HL-60 (cell line): ENCODE data around the gene TADA2B.
"Not testable (repeated sequence)": the region's sequence is repeated elsewhere in the genome, so short reads cannot be mapped to it uniquely, and the experiment has no call there.

Experiments used
- DNase-seq, 2 experiments: peaks; one replicate each; pipeline ENCODE4 v3.0.0-alpha.2; 2010 to 2020; ENCODE audit warnings: low read depth in 1 of 2, low spot score in 1 of 2
- H3K27ac ChIP-seq: fragments of 250-450 bp; sonication (Bioruptor Pico); replicated peaks from 2 replicates; pipeline ENCODE4 v1.5.1; 2020; ENCODE audit warnings: mild to moderate bottlenecking, moderate library complexity
- H3K27me3 ChIP-seq: fragments of 250-450 bp; sonication (Bioruptor Pico); 2 replicates; pipeline ENCODE4 v1.5.1; 2021; ENCODE audit warnings: mild to moderate bottlenecking, moderate library complexity; ENCODE audit not compliant: insufficient read depth, poor library complexity, severe bottlenecking
- H3K4me3 ChIP-seq: replicated peaks from 2 replicates; pipeline ENCODE4 v1.5.1; 2011; ENCODE audit warnings: mild to moderate bottlenecking, control low read depth, low read length; ENCODE audit not compliant: insufficient read depth
- GABPA ChIP-seq: IDR thresholded peaks from 2 replicates; pipeline ENCODE4 v1.6.1; 2012; ENCODE audit warnings: low read depth
- POLR2AphosphoS5 ChIP-seq: IDR thresholded peaks from 2 replicates; pipeline ENCODE4 v1.6.1; 2012; ENCODE audit warnings: low read depth
- SPI1 ChIP-seq: IDR thresholded peaks from 2 replicates; pipeline ENCODE4 v1.6.1; 2012; ENCODE audit warnings: low read depth, mild to moderate bottlenecking, borderline replicate concordance
- TF ChIP-seq, protein P1 (sequence below): IDR thresholded peaks from 2 replicates; pipeline ENCODE4 v1.6.1; 2012; ENCODE audit warnings: low read depth; ENCODE audit not compliant: insufficient replicate concordance
- TF ChIP-seq, protein P2 (sequence below): IDR thresholded peaks from one replicate; pipeline ENCODE4 v1.5.1; 2011; ENCODE audit warnings: low read length, control low read depth, inconsistent platforms; ENCODE audit not compliant: insufficient read depth

Gene TADA2B

DNA sequence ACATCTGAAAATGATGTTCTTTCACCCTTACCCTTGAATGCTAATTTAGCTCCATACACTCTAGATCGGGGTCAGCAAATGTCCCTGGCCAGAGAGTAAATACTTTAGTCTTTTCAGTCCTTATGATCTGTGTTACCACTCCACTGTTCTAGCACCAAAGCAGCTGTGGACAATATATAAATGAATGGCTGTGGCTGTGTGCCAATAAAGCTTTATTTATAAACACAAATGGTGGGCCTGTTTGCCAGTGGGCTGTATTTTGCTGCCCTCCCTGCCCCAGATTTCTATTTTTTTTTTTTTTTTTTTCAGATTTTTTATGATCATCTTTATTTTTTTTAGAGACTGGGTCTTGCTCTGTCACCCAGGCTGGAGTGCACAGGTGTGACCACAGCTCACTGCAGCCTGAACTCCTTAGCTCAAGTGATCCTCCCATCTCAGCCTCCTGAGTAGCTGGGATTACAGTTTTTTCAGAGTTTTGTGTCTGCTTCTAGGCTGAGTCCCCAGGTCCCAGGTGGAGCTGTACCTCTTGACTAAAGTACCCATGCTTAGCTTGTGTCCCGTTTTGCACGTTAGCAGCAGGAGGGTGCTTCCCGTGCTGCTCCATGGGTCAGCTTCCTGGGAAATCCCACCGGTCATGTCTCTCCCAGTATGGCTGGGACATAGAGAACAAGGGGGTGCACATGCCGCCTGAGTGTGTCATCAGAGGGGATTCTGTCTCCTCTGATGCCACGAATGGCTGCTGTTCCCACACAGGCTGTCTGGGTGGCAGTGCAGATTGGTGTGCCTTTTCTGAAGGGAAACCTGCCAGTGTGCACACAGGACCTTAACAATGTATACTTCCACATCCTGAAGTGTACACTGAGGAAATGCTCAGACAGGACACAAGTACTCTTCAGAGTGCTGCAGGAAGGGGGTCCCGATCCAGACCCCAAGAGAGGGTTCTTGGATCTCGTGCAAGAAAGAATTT lies 40.7 kb downstream of the TADA2B start:
- Histone ChIP-seq H3K27me3 (peaks cover 13% of the 10 kb centered on the region), H3K27ac (no peak overlapping the region)

DNA sequence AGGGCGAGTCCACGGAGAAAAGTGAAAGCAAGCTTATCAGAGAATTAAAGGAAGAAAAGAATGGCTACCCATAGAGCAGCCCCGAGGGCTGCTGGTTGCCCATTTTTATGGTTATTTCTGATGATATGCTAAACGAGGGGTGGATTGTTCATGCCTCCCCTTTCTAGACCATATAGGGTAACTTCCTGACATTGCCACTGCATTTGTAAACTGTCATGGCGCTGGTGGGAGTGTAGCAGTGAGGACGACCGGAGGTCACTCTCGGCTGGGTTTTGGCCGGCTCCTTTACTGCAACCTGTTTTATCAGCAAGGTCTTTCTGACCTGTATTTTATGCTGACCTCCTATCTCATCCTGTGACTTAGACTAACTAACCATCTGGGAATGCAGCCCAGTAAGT lies 41.4 kb downstream of the TADA2B start:
- not testable (repeated sequence) for H3K4me3 ChIP-seq, DNase-seq, H3K27ac ChIP-seq
- H3K27me3 ChIP-seq: peaks cover 17% of the 10 kb centered on the region

More for the DNA sequence above, 40.7 kb downstream of the TADA2B start:
- no peak for DNase-seq
- TF ChIP-seq POLR2AphosphoS5 (no peak), GABPA (no peak), SPI1 (no peak)
- TF ChIP-seq, protein P1, sequence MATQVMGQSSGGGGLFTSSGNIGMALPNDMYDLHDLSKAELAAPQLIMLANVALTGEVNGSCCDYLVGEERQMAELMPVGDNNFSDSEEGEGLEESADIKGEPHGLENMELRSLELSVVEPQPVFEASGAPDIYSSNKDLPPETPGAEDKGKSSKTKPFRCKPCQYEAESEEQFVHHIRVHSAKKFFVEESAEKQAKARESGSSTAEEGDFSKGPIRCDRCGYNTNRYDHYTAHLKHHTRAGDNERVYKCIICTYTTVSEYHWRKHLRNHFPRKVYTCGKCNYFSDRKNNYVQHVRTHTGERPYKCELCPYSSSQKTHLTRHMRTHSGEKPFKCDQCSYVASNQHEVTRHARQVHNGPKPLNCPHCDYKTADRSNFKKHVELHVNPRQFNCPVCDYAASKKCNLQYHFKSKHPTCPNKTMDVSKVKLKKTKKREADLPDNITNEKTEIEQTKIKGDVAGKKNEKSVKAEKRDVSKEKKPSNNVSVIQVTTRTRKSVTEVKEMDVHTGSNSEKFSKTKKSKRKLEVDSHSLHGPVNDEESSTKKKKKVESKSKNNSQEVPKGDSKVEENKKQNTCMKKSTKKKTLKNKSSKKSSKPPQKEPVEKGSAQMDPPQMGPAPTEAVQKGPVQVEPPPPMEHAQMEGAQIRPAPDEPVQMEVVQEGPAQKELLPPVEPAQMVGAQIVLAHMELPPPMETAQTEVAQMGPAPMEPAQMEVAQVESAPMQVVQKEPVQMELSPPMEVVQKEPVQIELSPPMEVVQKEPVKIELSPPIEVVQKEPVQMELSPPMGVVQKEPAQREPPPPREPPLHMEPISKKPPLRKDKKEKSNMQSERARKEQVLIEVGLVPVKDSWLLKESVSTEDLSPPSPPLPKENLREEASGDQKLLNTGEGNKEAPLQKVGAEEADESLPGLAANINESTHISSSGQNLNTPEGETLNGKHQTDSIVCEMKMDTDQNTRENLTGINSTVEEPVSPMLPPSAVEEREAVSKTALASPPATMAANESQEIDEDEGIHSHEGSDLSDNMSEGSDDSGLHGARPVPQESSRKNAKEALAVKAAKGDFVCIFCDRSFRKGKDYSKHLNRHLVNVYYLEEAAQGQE: no peak
- TF ChIP-seq, protein P2, sequence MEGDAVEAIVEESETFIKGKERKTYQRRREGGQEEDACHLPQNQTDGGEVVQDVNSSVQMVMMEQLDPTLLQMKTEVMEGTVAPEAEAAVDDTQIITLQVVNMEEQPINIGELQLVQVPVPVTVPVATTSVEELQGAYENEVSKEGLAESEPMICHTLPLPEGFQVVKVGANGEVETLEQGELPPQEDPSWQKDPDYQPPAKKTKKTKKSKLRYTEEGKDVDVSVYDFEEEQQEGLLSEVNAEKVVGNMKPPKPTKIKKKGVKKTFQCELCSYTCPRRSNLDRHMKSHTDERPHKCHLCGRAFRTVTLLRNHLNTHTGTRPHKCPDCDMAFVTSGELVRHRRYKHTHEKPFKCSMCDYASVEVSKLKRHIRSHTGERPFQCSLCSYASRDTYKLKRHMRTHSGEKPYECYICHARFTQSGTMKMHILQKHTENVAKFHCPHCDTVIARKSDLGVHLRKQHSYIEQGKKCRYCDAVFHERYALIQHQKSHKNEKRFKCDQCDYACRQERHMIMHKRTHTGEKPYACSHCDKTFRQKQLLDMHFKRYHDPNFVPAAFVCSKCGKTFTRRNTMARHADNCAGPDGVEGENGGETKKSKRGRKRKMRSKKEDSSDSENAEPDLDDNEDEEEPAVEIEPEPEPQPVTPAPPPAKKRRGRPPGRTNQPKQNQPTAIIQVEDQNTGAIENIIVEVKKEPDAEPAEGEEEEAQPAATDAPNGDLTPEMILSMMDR: no peak
- H3K4me3 ChIP-seq: no peak overlapping the region

DNA sequence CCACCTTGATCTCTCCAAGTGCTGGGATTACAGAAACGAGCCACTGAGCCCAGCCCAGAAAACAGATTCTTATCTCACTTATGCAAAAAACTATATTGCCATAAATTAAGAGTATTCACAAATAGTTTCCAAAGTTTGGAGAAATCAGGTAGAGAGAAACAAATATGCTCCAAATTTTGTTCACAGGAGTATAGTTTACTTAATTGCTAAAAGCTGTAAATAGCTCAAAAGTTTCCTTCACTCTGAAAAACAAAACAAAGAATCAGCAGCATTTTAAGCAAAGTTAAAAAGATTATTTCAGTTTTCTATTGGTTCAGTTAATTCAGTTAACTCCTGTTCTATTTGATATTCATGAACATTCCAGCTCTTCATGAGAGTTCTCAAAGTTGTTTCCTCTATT lies 43.2 kb downstream of the TADA2B start:
- Histone ChIP-seq H3K27me3 (peaks cover 19% of the 10 kb centered on the region), H3K27ac (no peak overlapping the region), H3K4me3 (no peak overlapping the region)
- no peak for TF ChIP-seq POLR2AphosphoS5
- no peak for DNase-seq

DNA sequence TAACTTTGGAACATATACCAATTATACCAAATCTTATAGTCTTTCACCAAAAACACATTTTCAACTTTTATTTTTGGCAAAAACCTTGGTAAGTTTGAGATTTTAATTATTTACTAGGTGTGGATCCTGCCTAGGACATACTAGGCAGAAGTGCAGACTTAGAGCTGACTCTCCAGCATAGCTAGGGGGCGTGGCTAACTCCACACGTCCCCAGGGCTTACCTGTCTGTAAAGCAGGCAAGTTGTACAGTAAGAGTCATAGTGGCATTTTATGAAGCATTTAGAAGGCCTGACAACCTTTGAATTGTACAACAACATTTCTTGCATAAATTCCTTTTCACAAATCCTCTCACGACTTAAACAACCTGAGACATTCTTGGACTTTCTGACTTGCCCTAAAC lies 43.9 kb downstream of the TADA2B start:
- Histone ChIP-seq H3K27ac (no peak overlapping the region), H3K27me3 (peaks cover 19% of the 10 kb centered on the region), H3K4me3 (no peak overlapping the region)
- DNase-seq: no peak
- TF ChIP-seq GABPA (no peak), POLR2AphosphoS5 (no peak), SPI1 (no peak)
- TF ChIP-seq, protein P1: no peak
- TF ChIP-seq, protein P2: no peak
